HepG2 (cell line): Measurements from ENCODE around the gene SHISA5. TPM values are rescaled to one million over a fixed set of nuclear protein-coding genes. Genes with fewer than 3 reads are reported as not detected.

Experiments used
- ATRX ChIP-seq: sonication (generic); formaldehyde crosslinking; IDR thresholded peaks from 2 replicates; pipeline ENCODE4 v1.4.0; 2020; ENCODE audit warnings: missing genetic modification reagents, borderline replicate concordance
- FOXP1 ChIP-seq, 2 experiments: fragments of 450-650 bp in 1 of 2; IDR thresholded peaks; 2 replicates each; pipeline ENCODE4 v1.6.1; 2017 to 2018; ENCODE audit warnings: antibody characterized with exemption in 1 of 2
- GABPB1 ChIP-seq: IDR thresholded peaks from 2 replicates; pipeline ENCODE4 v1.6.1; 2016; ENCODE audit warnings: mild to moderate bottlenecking, missing genetic modification reagents, moderate library complexity, missing compliant biosample characterization
- GATA4 ChIP-seq: sonication (generic); IDR thresholded peaks from 2 replicates; pipeline ENCODE4 v1.6.1; 2016; ENCODE audit warnings: antibody characterized with exemption, low read depth, borderline replicate concordance
- HOXA7 ChIP-seq: sonication (generic); formaldehyde crosslinking; IDR thresholded peaks from 2 replicates; pipeline ENCODE4 v1.8.1; 2022; ENCODE audit warnings: mild to moderate bottlenecking, missing genetic modification reagents, moderate library complexity
- MAFK ChIP-seq, 2 experiments: IDR thresholded peaks in 1 of 2; conservative IDR thresholded peaks in 1 of 2; 2 replicates each; pipeline ENCODE4 v1.6.1; 2011; ENCODE audit warnings: improper control_type of control experiment in 2 of 2, low read length in 2 of 2
- NBN ChIP-seq: fragments of 450-650 bp; conservative IDR thresholded peaks from 2 replicates; pipeline ENCODE4 v1.6.1; 2017
- NFKBIZ ChIP-seq: IDR thresholded peaks from 2 replicates; pipeline ENCODE4 v1.6.1; 2018; ENCODE audit warnings: missing genetic modification reagents, missing compliant biosample characterization
- ONECUT2 ChIP-seq: sonication (generic); formaldehyde crosslinking; IDR thresholded peaks from 2 replicates; pipeline ENCODE4 v1.4.0; 2020; ENCODE audit warnings: missing genetic modification reagents
- SUZ12 ChIP-seq: fragments of 150-350 bp; IDR thresholded peaks from 2 replicates; pipeline ENCODE4 v1.6.1; 2014; ENCODE audit warnings: low read depth, low read length
- TRIM24 ChIP-seq: sonication (generic); formaldehyde crosslinking; IDR thresholded peaks from 2 replicates; pipeline ENCODE4 v1.8.0; 2022; ENCODE audit warnings: mild to moderate bottlenecking, missing genetic modification reagents
- YY1 ChIP-seq: IDR thresholded peaks from 2 replicates; pipeline ENCODE4 v1.6.1; 2011; ENCODE audit warnings: low read length, low read depth, moderate library complexity, mild to moderate bottlenecking; ENCODE audit not compliant: insufficient read depth, insufficient replicate concordance
- ZBTB49 ChIP-seq: sonication (generic); formaldehyde crosslinking; IDR thresholded peaks from 2 replicates; pipeline ENCODE4 v1.4.0; 2020; ENCODE audit warnings: missing genetic modification reagents, borderline replicate concordance
- ZFP1 ChIP-seq: IDR thresholded peaks from 2 replicates; pipeline ENCODE4 v1.6.1; 2016
- ZNF468 ChIP-seq: sonication (generic); formaldehyde crosslinking; IDR thresholded peaks from 2 replicates; pipeline ENCODE4 v1.8.0; 2022; ENCODE audit warnings: mild to moderate bottlenecking, moderate library complexity, missing genetic modification reagents
- ZNF607 ChIP-seq: sonication (generic); formaldehyde crosslinking; IDR thresholded peaks from 2 replicates; pipeline ENCODE4 v1.5.1; 2020; ENCODE audit warnings: missing genetic modification reagents, mild to moderate bottlenecking, borderline replicate concordance
- ZNF674 ChIP-seq: sonication (generic); formaldehyde crosslinking; IDR thresholded peaks from 2 replicates; pipeline ENCODE4 v1.5.0; 2020; ENCODE audit warnings: low read depth, mild to moderate bottlenecking, missing genetic modification reagents
- ZNF841 ChIP-seq: sonication (generic); formaldehyde crosslinking; IDR thresholded peaks from 2 replicates; pipeline ENCODE4 v1.8.1; 2023; ENCODE audit warnings: missing genetic modification reagents, borderline replicate concordance
- polyA plus RNA-seq, 8 experiments: library from polyadenylated mRNA; depleted of rRNA in 3 of 8; stranded (reverse) in 7 of 8; unstranded in 1 of 8; fragments of >200 nt; fragmentation: Illumina TruSeq in 4 of 8; extraction: Trizol in 4 of 8; gene quantifications; 2 replicates each; pipeline versions ENCODE4 v1.2.1 to v1.2.3, GENCODE V29; 2011 to 2016; ENCODE audit warnings: low read depth in 4 of 8, missing spikeins in 1 of 8, mixed read lengths in 1 of 8; ENCODE audit not compliant: insufficient read depth in 1 of 8
- total RNA-seq, 5 experiments: library from RNA; depleted of rRNA; stranded (reverse); fragments of >200 nt; fragmentation: Illumina TruSeq; extraction: Trizol; gene quantifications; 2 replicates each; pipeline ENCODE4 v1.2.3, GENCODE V29; 2016; ENCODE audit warnings: low read depth in 1 of 5
- TF ChIP-seq, protein P1 (sequence below): sonication (generic); formaldehyde crosslinking; IDR thresholded peaks from 2 replicates; pipeline ENCODE4 v1.4.0; 2020; ENCODE audit warnings: missing genetic modification reagents
- TF ChIP-seq, protein P2 (sequence below): sonication (generic); formaldehyde crosslinking; IDR thresholded peaks from 2 replicates; pipeline ENCODE4 v1.9.0; 2021; ENCODE audit warnings: missing genetic modification reagents, borderline replicate concordance
- TF ChIP-seq, protein P3 (sequence below): fragments of 450-650 bp; IDR thresholded peaks from 2 replicates; pipeline ENCODE4 v1.6.1; 2016

SHISA5 gene
- total and polyA plus RNA-seq, 2 of the 13 experiments (the other 11 are each of a cell fraction or from before 2014, with no cell fraction given) = 75.8 to 91.4 TPM

DNA sequence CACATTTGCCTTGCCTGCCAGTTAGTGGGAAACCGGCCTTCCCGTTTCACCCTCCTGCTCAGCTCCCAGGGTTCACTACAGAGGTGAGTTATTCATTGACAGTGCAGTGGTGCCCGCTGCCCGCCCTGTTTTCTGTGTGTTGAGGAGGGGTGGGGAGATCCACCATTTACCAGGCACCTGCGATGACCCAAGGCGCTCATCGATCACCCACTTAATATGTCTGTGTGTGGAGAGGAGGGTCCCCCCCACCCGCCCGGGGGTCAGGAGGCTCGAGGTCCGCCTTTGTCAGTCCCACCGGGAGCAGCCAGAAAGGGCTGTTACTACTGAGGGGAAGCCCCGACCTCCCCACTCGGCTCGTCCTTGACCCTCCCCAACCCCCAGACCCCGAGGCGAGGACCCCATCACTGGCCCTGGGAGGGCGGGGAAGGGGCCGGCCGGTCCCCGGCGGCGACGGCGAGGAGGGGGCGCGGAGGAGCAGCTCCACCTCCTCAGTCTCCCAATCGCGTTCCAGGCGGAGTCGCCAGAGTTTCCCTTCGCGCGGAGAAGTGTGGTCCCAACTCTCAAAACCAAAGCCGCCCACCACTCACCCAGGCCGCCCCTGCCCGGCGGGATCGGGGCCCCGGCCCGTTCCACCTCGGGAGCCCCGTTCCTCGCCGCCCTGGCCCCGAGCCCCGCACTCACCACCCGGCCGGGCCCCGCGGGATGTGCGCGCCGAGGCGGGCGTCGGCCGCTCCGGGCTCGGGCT lies 75.2 kb downstream of the SHISA5 start (continued):
- TF ChIP-seq ZBTB49 (CRISPR knock-in tag) (no peak), ONECUT2 (CRISPR knock-in tag) (peak; percentile 83), ATRX (no peak), HOXA7 (no peak), NBN (no peak), YY1 (peak; percentile 38), GABPB1 (CRISPR knock-in tag) (no peak; the same call in 1 of the 2 replicates), ZFP1 (no peak), GATA4 (peak; percentile 22; the same call in 1 of the 2 replicates), NFKBIZ (CRISPR knock-in tag) (no peak), ZNF468 (CRISPR knock-in tag) (no peak), MAFK (conservative IDR thresholded peaks at IDR 0.05 in 1 of 2, IDR thresholded peaks at IDR 0.05 in 1 of 2; ENCODE audit: low read length in 2 of 2) (no peak), ZNF841 (no peak), ZNF607 (no peak), TRIM24 (CRISPR knock-in tag) (no peak), ZNF674 (no peak; the same call in 1 of the 2 replicates), FOXP1 (IDR thresholded peaks at IDR 0.05) (no peak), FOXP1 (CRISPR knock-in tag; IDR thresholded peaks at IDR 0.05) (no peak; the same call in 1 of the 2 replicates), SUZ12 (no peak)
- TF ChIP-seq, protein P1, sequence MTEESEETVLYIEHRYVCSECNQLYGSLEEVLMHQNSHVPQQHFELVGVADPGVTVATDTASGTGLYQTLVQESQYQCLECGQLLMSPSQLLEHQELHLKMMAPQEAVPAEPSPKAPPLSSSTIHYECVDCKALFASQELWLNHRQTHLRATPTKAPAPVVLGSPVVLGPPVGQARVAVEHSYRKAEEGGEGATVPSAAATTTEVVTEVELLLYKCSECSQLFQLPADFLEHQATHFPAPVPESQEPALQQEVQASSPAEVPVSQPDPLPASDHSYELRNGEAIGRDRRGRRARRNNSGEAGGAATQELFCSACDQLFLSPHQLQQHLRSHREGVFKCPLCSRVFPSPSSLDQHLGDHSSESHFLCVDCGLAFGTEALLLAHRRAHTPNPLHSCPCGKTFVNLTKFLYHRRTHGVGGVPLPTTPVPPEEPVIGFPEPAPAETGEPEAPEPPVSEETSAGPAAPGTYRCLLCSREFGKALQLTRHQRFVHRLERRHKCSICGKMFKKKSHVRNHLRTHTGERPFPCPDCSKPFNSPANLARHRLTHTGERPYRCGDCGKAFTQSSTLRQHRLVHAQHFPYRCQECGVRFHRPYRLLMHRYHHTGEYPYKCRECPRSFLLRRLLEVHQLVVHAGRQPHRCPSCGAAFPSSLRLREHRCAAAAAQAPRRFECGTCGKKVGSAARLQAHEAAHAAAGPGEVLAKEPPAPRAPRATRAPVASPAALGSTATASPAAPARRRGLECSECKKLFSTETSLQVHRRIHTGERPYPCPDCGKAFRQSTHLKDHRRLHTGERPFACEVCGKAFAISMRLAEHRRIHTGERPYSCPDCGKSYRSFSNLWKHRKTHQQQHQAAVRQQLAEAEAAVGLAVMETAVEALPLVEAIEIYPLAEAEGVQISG (CRISPR knock-in tag) = peak; percentile 58; the same call in 1 of the 2 replicates
- TF ChIP-seq, protein P2, sequence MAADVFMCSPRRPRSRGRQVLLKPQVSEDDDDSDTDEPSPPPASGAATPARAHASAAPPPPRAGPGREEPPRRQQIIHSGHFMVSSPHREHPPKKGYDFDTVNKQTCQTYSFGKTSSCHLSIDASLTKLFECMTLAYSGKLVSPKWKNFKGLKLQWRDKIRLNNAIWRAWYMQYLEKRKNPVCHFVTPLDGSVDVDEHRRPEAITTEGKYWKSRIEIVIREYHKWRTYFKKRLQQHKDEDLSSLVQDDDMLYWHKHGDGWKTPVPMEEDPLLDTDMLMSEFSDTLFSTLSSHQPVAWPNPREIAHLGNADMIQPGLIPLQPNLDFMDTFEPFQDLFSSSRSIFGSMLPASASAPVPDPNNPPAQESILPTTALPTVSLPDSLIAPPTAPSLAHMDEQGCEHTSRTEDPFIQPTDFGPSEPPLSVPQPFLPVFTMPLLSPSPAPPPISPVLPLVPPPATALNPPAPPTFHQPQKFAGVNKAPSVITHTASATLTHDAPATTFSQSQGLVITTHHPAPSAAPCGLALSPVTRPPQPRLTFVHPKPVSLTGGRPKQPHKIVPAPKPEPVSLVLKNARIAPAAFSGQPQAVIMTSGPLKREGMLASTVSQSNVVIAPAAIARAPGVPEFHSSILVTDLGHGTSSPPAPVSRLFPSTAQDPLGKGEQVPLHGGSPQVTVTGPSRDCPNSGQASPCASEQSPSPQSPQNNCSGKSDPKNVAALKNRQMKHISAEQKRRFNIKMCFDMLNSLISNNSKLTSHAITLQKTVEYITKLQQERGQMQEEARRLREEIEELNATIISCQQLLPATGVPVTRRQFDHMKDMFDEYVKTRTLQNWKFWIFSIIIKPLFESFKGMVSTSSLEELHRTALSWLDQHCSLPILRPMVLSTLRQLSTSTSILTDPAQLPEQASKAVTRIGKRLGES = no peak
- TF ChIP-seq, protein P3, sequence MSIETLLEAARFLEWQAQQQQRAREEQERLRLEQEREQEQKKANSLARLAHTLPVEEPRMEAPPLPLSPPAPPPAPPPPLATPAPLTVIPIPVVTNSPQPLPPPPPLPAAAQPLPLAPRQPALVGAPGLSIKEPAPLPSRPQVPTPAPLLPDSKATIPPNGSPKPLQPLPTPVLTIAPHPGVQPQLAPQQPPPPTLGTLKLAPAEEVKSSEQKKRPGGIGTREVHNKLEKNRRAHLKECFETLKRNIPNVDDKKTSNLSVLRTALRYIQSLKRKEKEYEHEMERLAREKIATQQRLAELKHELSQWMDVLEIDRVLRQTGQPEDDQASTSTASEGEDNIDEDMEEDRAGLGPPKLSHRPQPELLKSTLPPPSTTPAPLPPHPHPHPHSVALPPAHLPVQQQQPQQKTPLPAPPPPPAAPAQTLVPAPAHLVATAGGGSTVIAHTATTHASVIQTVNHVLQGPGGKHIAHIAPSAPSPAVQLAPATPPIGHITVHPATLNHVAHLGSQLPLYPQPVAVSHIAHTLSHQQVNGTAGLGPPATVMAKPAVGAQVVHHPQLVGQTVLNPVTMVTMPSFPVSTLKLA = no peak
